HCT116 (cell line): ENCODE measurements around the gene BRCA2. TPM values are rescaled to one million over a fixed set of nuclear protein-coding genes. Genes with fewer than 3 reads are reported as not detected.

ENCODE experiments used
- ATAC-seq: fragments of 200-7000 bp; cut with Tn5 transposase; 2 replicates; pipeline ENCODE4 v1.9.1; 2020; ENCODE audit warnings: mild to moderate bottlenecking, moderate library complexity
- BruUV-seq: library from RNA; stranded (reverse); fragments of 400-500 nt; replicated peaks from 2 replicates; lab custom pipeline; 2021; lab: Mats Ljungman, UMichigan
- CTCF ChIA-PET: fragments of 300-600 bp; sonication (Branson Sonifier 250); formaldehyde crosslinking; loops from one replicate; lab custom pipeline; 2021; ENCODE audit warnings: antibody characterized with exemption; lab: Charles Lee
- POLR2A ChIA-PET: fragments of 300-600, 350-600 bp; sonication (Branson Sonifier 250); formaldehyde crosslinking; loops from one replicate; lab custom pipeline; 2021; ENCODE audit warnings: antibody characterized with exemption; lab: Charles Lee
- RAD21 ChIA-PET, 2 experiments: fragments of 300-600 bp; sonication (Branson Sonifier 250); formaldehyde crosslinking; loops; one replicate each; lab custom pipeline; 2023; ENCODE audit warnings: low total read pairs in 2 of 2; ENCODE audit not compliant: uncharacterized antibody in 2 of 2, unreplicated experiment in 2 of 2, low non-redundant PET in 1 of 2; lab: Charles Lee
- DNase-seq: peaks from one replicate; pipeline ENCODE4 v3.0.0-alpha.2; 2010; ENCODE audit warnings: low read depth, low spot score
- H2AFZ ChIP-seq: fragments of 200-600 bp; shearing (Covaris generic), sonication (generic); 2 replicates; pipeline ENCODE4 v1.6.1; 2017; ENCODE audit warnings: low read depth, mixed run types, mixed read lengths, antibody characterized with exemption, low read length; ENCODE audit not compliant: poor library complexity, severe bottlenecking
- H3K27ac ChIP-seq: 2 replicates; pipeline ENCODE4 v1.5.1; 2012; ENCODE audit warnings: low read depth, low read length
- H3K27me3 ChIP-seq: fragments of 200-600 bp; sonication (generic); 2 replicates; pipeline ENCODE4 v1.6.1; 2016; ENCODE audit warnings: mixed run types, low read length, mixed read lengths; ENCODE audit not compliant: insufficient read depth
- H3K36me3 ChIP-seq, 2 experiments: fragments of 200-500 bp in 1 of 2; fragments of 200-600 bp in 1 of 2; sonication (Bioruptor generic) in 1 of 2; sonication (generic) in 1 of 2; 2 replicates each; pipeline versions ENCODE4 v1.5.1 to v1.6.1; 2014 to 2016; ENCODE audit warnings: low read length in 2 of 2, inconsistent platforms in 1 of 2, mixed read lengths in 1 of 2, mixed run types in 1 of 2; ENCODE audit not compliant: insufficient read depth in 2 of 2, control insufficient read depth in 1 of 2
- H3K4me1 ChIP-seq, 2 experiments: fragments of 200-600 bp in 1 of 2; sonication (generic) in 1 of 2; 2 replicates each; pipeline versions ENCODE4 v1.5.1 to v1.6.1; 2012 to 2017; ENCODE audit warnings: low read length in 2 of 2, inconsistent platforms in 1 of 2, mild to moderate bottlenecking in 1 of 2, mixed read lengths in 1 of 2, mixed run types in 1 of 2, moderate library complexity in 1 of 2; ENCODE audit not compliant: insufficient read depth in 2 of 2, control insufficient read depth in 1 of 2
- H3K4me2 ChIP-seq: fragments of 200-600 bp; sonication (generic); 2 replicates; pipeline ENCODE4 v1.6.1; 2017; ENCODE audit warnings: mixed run types, low read length, mixed read lengths
- H3K4me3 ChIP-seq, 2 experiments: fragments of 200-600 bp in 1 of 2; sonication (generic) in 1 of 2; replicated peaks in 1 of 2; 2 replicates each; pipeline ENCODE4 v1.5.1; 2011 to 2016; ENCODE audit warnings: low read length in 2 of 2, control low read depth in 1 of 2, low read depth in 1 of 2, mild to moderate bottlenecking in 1 of 2, mixed read lengths in 1 of 2, mixed run types in 1 of 2
- H3K79me2 ChIP-seq: fragments of 200-600 bp; sonication (generic); 2 replicates; pipeline ENCODE4 v1.6.1; 2017; ENCODE audit warnings: mild to moderate bottlenecking, mixed run types, low read length, moderate library complexity, mixed read lengths; ENCODE audit not compliant: insufficient read depth
- H3K9ac ChIP-seq: fragments of 200-600 bp; sonication (generic); 2 replicates; pipeline ENCODE4 v1.6.1; 2016; ENCODE audit warnings: low read length, mixed read lengths
- H3K9me2 ChIP-seq: fragments of 200-600 bp; sonication (generic), shearing (Covaris generic); 2 replicates; pipeline ENCODE4 v1.6.1; 2017; ENCODE audit warnings: mixed run types, mild to moderate bottlenecking, moderate library complexity; ENCODE audit not compliant: insufficient read depth
- H3K9me3 ChIP-seq, 2 experiments: fragments of 200-500 bp in 1 of 2; fragments of 200-600 bp in 1 of 2; sonication (Bioruptor generic) in 1 of 2; sonication (generic) in 1 of 2; 2 replicates each; pipeline ENCODE4 v1.6.1; 2014 to 2017; ENCODE audit warnings: low read length in 2 of 2, mixed read lengths in 2 of 2, inconsistent platforms in 1 of 2, low read depth in 1 of 2, mild to moderate bottlenecking in 1 of 2, mixed run types in 1 of 2, moderate library complexity in 1 of 2; ENCODE audit not compliant: control insufficient read depth in 1 of 2, insufficient read depth in 1 of 2
- H4K20me1 ChIP-seq: fragments of 200-600 bp; sonication (generic), shearing (Covaris generic); 2 replicates; pipeline ENCODE4 v1.6.1; 2017; ENCODE audit warnings: mixed run types, mild to moderate bottlenecking, moderate library complexity; ENCODE audit not compliant: insufficient read depth
- ATF3 ChIP-seq: IDR thresholded peaks from 2 replicates; pipeline ENCODE4 v1.6.1; 2012
- CEBPB ChIP-seq: IDR thresholded peaks from 2 replicates; pipeline ENCODE4 v1.6.1; 2012; ENCODE audit warnings: low read depth
- ELF1 ChIP-seq: IDR thresholded peaks from 2 replicates; pipeline ENCODE4 v1.6.1; 2012; ENCODE audit warnings: low read depth, borderline replicate concordance
- EZH2phosphoT487 ChIP-seq: fragments of 200-600 bp; IDR thresholded peaks from 2 replicates; pipeline ENCODE4 v1.6.1; 2018; ENCODE audit warnings: antibody characterized with exemption, borderline replicate concordance
- POLR2A ChIP-seq: IDR thresholded peaks from 2 replicates; pipeline ENCODE4 v1.7.0; 2011; ENCODE audit warnings: borderline replicate concordance; ENCODE audit not compliant: insufficient read depth, insufficient read length; ENCODE audit errors: extremely low read depth
- RAD21 ChIP-seq: IDR thresholded peaks from 2 replicates; pipeline ENCODE4 v1.6.1; 2012; ENCODE audit warnings: low read depth, mild to moderate bottlenecking
- SIN3A ChIP-seq: IDR thresholded peaks from 2 replicates; pipeline ENCODE4 v1.6.1; 2012; ENCODE audit warnings: low read depth
- SP1 ChIP-seq: IDR thresholded peaks from 2 replicates; pipeline ENCODE4 v1.6.1; 2012; ENCODE audit warnings: low read depth
- SRF ChIP-seq: IDR thresholded peaks from 2 replicates; pipeline ENCODE4 v1.6.1; 2012; ENCODE audit warnings: low read depth
- YY1 ChIP-seq: IDR thresholded peaks from 2 replicates; pipeline ENCODE4 v1.6.1; 2011; ENCODE audit warnings: low read length, low read depth, moderate library complexity, mild to moderate bottlenecking; ENCODE audit not compliant: insufficient replicate concordance; ENCODE audit errors: extremely low read depth
- ZFX ChIP-seq: fragments of 450-650 bp; IDR thresholded peaks from 2 replicates; pipeline ENCODE4 v1.6.1; 2017
- ZNF274 ChIP-seq: fragments of 200-500 bp; sonication (Bioruptor generic); IDR thresholded peaks from 2 replicates; pipeline ENCODE4 v1.6.1; 2014; ENCODE audit warnings: mild to moderate bottlenecking, low read depth, low read length, inconsistent platforms
- intact Hi-C: fragments of 100-400 bp; cut with micrococcal nuclease; formaldehyde crosslinking; loops from 2 replicates; pipeline ENCODE4 v1.10.0; 2022
- total RNA-seq: library from RNA; stranded (reverse); gene quantifications from one replicate; pipeline ENCODE4 v1.2.1, GENCODE V29; 2021; ENCODE audit not compliant: unreplicated experiment
- TF ChIP-seq, protein P1 (sequence below): IDR thresholded peaks from 2 replicates; pipeline ENCODE4 v1.6.1; 2011; ENCODE audit warnings: mild to moderate bottlenecking, low read length, moderate library complexity; ENCODE audit not compliant: insufficient replicate concordance; ENCODE audit errors: extremely low read depth
- TF ChIP-seq, protein P2 (sequence below): IDR thresholded peaks from 2 replicates; pipeline ENCODE4 v1.6.1; 2012

Gene BRCA2
- total RNA-seq, 1 experiment from 2014 or later, result 14.2 TPM

DNA sequence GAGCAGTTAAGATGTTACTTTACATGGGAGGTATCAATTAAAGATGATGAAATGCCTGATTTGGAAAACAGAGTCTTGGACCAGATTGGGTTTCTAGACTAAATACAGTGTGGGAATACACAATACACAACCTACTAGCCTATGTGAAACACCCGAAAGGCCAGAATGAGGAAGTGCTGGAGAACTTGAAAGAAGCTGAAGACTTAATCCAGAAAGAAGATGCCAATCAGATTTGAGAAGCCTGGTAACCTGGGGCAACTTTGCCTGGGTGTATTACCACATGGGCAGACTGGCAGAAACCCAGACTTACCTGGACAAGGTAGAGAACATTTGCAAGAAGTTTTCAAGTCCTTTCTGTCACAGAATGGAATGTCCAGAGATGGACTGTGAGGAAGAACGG is 69.4 kb downstream of the BRCA2 start:
- DNase-seq (no peak), ATAC-seq (no peak)
- Histone ChIP-seq H3K27me3 (no peaks in the 10 kb centered on the region), H3K79me2 (no peaks in the 10 kb centered on the region), H4K20me1 (no peaks in the 10 kb centered on the region), H3K27ac (no peak overlapping the region), H3K4me1 (no peaks in the 10 kb centered on the region), H2AFZ (no peak overlapping the region), H3K4me2 (no peak overlapping the region), H3K4me3 (no peak overlapping the region), H3K36me3 (peaks cover 5 to 11% of the 10 kb centered on the region in 2 experiments; a peak in 2 of 4 replicates), H3K9me2 (no peaks in the 10 kb centered on the region), H3K9ac (no peak overlapping the region), H3K9me3 (no peaks in the 10 kb centered on the region)
- no TSS peak for BruUV-seq
- POLR2A ChIA-PET, result no interaction called here
- intact Hi-C loops, result loop anchor here (5.0 kb wide), 1 partner anchor 198 kb away; no protein-coding TSS in a partner anchor
- CTCF ChIA-PET, result no interaction called here
- RAD21 ChIA-PET, result no interaction called here
- TF ChIP-seq ZNF274 (no peak), POLR2A (no peak), EZH2phosphoT487 (no peak), SIN3A (no peak), RAD21 (no peak), ZFX (no peak), SRF (no peak), SP1 (no peak), YY1 (no peak), ELF1 (no peak), ATF3 (no peak), CEBPB (no peak)
- TF ChIP-seq, protein P1, sequence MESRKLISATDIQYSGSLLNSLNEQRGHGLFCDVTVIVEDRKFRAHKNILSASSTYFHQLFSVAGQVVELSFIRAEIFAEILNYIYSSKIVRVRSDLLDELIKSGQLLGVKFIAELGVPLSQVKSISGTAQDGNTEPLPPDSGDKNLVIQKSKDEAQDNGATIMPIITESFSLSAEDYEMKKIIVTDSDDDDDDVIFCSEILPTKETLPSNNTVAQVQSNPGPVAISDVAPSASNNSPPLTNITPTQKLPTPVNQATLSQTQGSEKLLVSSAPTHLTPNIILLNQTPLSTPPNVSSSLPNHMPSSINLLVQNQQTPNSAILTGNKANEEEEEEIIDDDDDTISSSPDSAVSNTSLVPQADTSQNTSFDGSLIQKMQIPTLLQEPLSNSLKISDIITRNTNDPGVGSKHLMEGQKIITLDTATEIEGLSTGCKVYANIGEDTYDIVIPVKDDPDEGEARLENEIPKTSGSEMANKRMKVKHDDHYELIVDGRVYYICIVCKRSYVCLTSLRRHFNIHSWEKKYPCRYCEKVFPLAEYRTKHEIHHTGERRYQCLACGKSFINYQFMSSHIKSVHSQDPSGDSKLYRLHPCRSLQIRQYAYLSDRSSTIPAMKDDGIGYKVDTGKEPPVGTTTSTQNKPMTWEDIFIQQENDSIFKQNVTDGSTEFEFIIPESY, result no peak
- TF ChIP-seq, protein P2, sequence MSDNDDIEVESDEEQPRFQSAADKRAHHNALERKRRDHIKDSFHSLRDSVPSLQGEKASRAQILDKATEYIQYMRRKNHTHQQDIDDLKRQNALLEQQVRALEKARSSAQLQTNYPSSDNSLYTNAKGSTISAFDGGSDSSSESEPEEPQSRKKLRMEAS, result no peak
- TF ChIP-seq, all 23 proteins: peak for 0
